ENCODE data around the gene PGS1.

Gene PGS1

DNA sequence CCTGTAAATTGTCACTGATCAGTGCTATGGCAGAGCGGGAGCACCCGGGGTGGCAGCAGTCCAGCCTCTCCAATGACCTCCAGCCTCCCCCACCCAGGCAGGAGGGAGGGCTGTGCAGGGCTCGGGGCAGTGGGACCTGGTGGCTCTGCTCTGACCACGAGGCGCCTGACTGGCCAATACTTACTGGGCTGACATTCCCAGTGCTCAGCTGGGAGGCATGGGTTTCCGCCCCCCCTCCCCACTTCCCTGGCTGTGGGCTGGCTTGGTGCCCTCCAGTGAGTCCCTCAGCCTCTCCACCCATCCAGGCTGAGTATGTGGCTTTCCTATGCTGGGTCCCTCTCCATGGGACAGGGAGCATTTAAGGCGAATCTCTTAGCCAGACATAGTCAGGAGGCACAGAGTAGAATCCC is 21.3 kb upstream of the PGS1 start:
- Mint-ChIP-seq H3K4me3 (peak overlapping the region; percentile 89), H3K27me3 (no peaks in the 10 kb centered on the region), H3K27ac (peak overlapping the region; percentile 89), H3K4me1 (peaks cover 63% of the 10 kb centered on the region), H3K9me3 (no peaks in the 10 kb centered on the region), H3K36me3 (peaks cover 25% of the 10 kb centered on the region)
- ATAC-seq, result no peak

DNA sequence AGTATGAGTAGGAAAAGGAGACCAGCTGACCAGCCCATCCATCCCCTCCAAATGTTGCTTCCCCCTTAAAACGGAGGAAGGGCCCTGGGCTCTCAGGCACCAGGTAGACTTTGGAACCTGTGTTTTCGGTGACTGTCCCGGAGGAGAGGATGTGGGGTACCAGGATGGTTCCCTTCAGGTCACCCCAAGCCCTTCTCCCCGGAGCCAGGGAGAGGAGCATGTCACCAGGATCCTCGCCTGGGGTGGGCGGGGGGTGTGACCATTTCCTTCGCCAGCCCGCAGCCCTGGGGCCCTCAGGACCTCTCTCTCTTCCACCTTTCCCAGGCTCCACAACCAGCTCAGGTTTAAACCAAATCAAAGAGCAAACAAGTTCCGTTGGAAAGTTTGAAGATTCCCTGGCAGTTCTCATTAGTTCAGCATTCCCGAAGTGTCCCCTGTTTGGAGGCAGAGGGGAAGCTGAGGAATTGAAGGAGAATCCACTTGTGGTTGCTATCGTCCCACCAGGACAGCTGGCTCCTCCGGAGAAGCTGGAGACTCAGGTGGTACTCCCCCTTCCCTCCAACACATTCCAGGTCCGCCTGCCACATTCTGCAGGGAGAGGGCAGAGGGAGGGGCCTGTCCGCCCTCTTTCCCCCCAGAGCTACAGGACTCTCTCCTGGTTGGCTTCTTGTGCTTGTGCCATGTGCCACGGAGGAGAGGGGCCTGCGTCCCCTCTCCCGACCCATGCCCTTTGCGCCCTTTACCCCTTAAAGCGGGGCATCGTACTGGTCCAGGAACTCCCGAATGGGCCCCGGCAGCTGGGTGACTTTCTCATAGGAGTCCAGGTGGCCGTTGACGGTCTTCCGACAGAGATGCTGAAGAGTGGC is 20.5 kb upstream of the PGS1 start:
- ATAC-seq, result no peak

DNA sequence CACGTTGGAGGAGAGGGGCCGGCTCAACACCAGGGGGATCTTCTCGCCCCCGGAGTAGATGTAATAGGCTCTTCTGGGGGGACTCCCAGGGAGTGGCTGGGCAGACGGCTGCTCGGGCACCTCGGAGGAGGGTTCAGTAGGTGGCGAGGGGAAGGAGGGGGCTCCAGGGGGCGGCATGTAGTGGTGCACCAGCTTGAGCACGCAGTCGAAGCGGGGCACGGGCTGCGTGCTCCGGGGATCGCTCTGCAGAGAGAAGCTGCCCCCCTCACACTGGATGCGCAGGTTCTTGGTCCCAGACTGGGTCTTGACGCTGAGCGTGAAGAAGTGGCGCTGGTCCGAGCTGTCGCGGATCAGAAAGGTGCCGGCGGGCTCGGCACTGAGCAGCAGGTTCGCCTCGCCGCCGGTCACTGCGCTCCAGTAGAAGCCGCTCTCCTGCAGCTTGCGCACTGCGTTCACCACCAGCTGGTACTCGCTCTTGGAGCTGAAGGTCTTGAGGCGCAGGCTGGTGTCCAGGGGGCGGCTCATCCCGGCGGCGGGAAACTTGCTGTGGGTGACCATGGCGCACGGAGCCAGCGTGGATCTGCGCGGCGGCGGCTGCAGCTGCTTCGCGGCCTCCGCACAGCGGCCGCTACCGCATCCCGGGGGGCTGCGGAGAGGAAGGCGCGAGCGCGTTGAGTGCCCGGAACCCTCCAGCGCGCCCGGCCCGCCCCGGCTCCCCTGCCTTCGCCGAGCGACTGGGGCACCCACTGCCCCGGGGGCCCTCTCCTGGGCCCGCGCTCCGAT is 19.7 kb upstream of the PGS1 start:
- ATAC-seq, result no peak
- peak overlapping the region; percentile 89 for H3K4me3 Mint-ChIP-seq
- H3K27me3 Mint-ChIP-seq, result no peaks in the 10 kb centered on the region
- H3K4me1 Mint-ChIP-seq, result peaks cover 52% of the 10 kb centered on the region
- no peaks in the 10 kb centered on the region for H3K9me3 Mint-ChIP-seq
- peaks cover 25% of the 10 kb centered on the region for H3K36me3 Mint-ChIP-seq
- H3K27ac Mint-ChIP-seq, result peak overlapping the region; percentile 89

More for the DNA sequence above, 20.5 kb upstream of the PGS1 start:
- H3K36me3 Mint-ChIP-seq, result peaks cover 25% of the 10 kb centered on the region
- peaks cover 60% of the 10 kb centered on the region for H3K4me1 Mint-ChIP-seq
- H3K27ac Mint-ChIP-seq, result peak overlapping the region; percentile 89
- H3K9me3 Mint-ChIP-seq, result no peaks in the 10 kb centered on the region
- H3K27me3 Mint-ChIP-seq, result no peaks in the 10 kb centered on the region
- H3K4me3 Mint-ChIP-seq, result peak overlapping the region; percentile 89

DNA sequence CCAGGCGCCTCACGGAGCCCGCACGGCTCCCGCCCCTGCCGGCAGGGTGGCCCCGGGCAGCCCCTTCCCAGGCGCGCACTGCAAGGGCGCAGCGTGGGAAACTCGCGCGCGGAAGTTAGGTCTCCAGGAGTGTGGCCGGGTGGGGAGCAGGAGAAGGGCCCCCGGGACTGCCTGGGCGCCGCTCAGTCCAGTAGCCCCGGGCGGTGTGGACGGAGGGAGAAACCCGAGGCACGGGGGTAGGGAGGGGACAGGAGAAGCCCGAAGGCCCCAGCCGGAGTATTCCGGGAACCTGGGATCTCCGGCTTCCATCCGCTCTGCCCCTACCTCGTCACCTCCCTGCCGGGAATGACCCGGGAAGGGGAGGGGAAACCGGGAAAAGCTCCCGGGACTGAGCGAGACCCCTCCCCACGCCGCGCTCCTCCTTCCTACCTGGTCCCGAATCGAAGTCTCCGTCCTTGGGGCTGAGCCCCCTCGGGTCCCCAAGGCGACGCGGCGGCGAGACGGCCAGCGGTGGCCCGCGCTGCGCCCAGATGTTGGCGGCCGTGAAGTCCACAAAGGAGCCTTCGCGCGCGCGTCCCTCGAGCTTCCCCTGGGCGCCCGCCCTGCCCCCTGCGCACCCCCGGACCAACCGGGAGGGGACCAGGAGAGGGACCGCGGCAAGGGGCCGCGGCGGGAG is 19.0 kb upstream of the PGS1 start:
- no peaks in the 10 kb centered on the region for H3K27me3 Mint-ChIP-seq
- H3K27ac Mint-ChIP-seq, result peak overlapping the region; percentile 89
- H3K36me3 Mint-ChIP-seq, result peaks cover 25% of the 10 kb centered on the region
- no peak for ATAC-seq
- peak overlapping the region; percentile 89 for H3K4me3 Mint-ChIP-seq
- H3K9me3 Mint-ChIP-seq, result no peaks in the 10 kb centered on the region
- peaks cover 51% of the 10 kb centered on the region for H3K4me1 Mint-ChIP-seq

DNA sequence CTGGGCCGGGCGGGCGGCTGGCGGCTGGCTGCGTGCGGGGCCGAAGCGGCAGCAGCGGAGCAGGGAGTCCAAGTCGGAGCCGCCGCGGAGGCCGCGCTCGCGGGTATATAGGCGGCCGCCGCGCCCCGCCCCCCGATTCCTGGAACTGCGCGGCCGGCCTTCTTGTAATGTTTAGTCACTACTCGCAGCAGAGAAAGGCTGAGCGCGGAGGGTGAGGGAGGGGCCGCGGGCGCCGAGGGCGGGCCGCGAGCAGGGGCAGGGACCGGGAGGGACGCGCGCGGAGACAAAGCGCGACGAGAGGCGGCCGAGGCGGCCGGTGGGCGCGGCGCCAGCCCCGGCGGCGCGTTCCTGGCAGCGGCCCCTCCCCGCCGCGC is 18.5 kb upstream of the PGS1 start, which contains the start of gene SOCS3:
Gene SOCS3 (minus strand): TSS at position 81 of the 374 bp plus-strand sequence. CDS start 982 bp downstream, outside the sequence.
- peak; percentile 85 for ATAC-seq
- Mint-ChIP-seq H3K4me3 (peak within 1 kb of the TSS; percentile 89), H3K36me3 (peaks cover 25% of the 10 kb centered on the region), H3K27ac (peak within 1 kb of the TSS; percentile 89), H3K9me3 (no peaks in the 10 kb centered on the region), H3K4me1 (peaks cover 53% of the 10 kb centered on the region), H3K27me3 (no peaks in the 10 kb centered on the region)

DNA sequence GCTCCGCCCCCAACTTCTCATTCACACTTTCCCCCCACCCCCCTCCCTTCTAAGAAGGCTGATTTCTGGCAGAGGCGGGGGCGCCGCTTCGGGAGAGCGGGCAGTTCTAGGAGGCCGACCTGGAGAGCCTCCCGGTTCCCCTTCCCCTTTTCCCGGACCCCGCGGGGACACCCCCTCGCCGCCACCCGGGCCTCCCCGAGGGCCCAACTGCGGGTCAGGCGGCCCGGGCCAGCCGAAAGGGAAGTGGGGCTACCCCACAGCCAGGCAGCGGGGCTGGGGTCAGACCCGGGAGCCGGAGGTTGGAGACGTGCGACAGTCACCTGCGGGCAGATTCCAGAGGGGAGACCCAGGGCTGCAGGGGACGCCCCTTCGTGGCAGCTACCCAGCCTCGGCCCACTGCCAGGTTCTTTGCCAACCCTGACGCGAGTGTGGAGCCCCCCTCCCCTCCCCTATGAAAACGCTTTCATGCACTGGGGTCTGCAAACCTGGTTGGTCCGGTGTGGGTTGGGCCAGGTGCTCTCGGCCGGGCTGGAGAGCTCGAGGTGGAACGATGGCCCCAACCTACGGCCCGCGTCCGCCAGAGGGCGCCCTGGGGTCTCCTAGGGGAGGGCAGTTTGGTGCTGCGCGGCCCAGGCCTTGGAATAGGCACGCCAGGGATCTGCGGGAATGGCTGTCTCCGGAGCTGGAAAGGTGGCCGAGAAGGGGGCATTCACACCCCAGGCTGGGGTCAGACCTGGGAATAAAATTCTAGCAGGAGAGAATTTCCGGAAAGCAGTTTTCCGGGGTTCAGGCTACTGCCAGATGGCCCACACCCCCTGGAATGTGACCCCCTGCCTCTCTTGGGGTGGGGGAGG is 17.9 kb upstream of the PGS1 start:
- ATAC-seq, result peak; percentile 66
- peaks cover 53% of the 10 kb centered on the region for H3K4me1 Mint-ChIP-seq
- peak overlapping the region; percentile 67 for H3K27ac Mint-ChIP-seq
- H3K36me3 Mint-ChIP-seq, result peaks cover 25% of the 10 kb centered on the region
- H3K9me3 Mint-ChIP-seq, result no peaks in the 10 kb centered on the region
- no peaks in the 10 kb centered on the region for H3K27me3 Mint-ChIP-seq
- peak overlapping the region; percentile 84 for H3K4me3 Mint-ChIP-seq

DNA sequence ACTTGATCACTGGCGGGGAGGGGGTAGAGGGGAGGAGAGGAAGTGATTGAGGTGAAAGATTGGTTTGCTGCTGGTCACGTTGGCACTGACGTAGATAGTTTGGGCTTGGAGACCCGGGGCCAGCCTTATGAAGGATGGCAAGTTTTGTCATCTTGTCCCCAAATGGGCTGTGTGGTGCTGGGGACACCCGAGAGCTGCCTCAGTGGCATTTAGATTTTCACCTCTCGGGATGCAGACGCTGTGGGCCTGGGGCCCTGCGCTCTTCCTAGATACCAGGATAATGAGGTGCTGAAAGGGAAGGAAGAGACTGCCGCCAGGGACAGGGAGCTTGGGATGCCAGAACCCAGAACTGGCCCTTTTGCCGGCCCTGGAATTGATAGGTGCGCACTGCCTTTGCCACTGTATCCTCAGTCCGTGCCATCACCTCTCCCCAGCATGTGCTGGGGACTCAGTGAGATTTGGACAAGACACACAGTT is 17.2 kb upstream of the PGS1 start:
- Mint-ChIP-seq H3K4me1 (peaks cover 53% of the 10 kb centered on the region), H3K4me3 (peak overlapping the region; percentile 84), H3K9me3 (no peaks in the 10 kb centered on the region), H3K36me3 (peaks cover 25% of the 10 kb centered on the region), H3K27me3 (peaks cover 6% of the 10 kb centered on the region), H3K27ac (peak overlapping the region; percentile 67)
- no peak for ATAC-seq

DNA sequence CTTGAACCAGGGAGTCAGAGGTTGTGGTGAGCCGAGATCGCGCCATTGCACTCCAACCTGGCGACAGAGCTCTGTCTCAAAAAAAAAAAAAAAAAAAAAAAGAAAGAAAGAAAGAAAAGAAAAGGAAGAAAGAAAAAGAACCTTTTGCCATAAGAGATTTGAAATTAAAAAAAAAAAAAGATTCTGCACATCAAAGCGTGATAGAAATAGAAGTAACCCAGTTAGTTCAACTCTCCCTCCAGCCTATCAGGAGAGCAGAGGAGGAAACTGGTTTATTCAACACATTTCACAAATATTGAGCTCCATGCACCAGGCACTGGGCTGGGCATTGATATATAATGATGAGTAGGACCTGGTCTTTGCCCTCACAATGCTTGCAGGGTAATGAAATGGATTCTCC is 16.2 kb upstream of the PGS1 start:
- H3K36me3 Mint-ChIP-seq, result peaks cover 17% of the 10 kb centered on the region
- no peaks in the 10 kb centered on the region for H3K9me3 Mint-ChIP-seq
- ATAC-seq, result no peak
- H3K27me3 Mint-ChIP-seq, result peaks cover 13% of the 10 kb centered on the region
- H3K4me1 Mint-ChIP-seq, result peaks cover 53% of the 10 kb centered on the region
- no peak overlapping the region for H3K27ac Mint-ChIP-seq
- H3K4me3 Mint-ChIP-seq, result no peak overlapping the region

DNA sequence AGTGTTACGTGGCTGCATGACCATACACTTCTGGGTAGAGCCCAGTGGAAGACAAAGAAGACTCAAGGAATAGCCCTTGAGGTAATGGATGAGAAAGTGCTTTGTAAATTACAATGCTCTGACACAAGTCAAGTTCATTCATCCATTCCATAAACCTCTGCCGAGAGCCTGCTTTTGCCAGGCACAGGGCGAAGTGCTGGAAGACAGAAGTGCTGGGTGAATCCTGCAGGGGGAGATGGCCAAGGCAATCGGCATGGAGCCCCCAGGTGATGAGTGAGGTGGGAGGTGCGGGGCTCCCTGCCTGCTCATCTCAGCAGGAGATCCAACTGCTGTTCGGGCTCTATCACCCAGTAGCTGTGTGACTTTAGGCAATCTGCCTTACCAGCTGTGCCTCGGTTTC is 15.8 kb upstream of the PGS1 start:
- no peak for ATAC-seq
- Mint-ChIP-seq H3K36me3 (peaks cover 13% of the 10 kb centered on the region), H3K9me3 (no peaks in the 10 kb centered on the region), H3K27me3 (peaks cover 13% of the 10 kb centered on the region), H3K4me3 (no peak overlapping the region), H3K27ac (no peak overlapping the region), H3K4me1 (peaks cover 49% of the 10 kb centered on the region)

DNA sequence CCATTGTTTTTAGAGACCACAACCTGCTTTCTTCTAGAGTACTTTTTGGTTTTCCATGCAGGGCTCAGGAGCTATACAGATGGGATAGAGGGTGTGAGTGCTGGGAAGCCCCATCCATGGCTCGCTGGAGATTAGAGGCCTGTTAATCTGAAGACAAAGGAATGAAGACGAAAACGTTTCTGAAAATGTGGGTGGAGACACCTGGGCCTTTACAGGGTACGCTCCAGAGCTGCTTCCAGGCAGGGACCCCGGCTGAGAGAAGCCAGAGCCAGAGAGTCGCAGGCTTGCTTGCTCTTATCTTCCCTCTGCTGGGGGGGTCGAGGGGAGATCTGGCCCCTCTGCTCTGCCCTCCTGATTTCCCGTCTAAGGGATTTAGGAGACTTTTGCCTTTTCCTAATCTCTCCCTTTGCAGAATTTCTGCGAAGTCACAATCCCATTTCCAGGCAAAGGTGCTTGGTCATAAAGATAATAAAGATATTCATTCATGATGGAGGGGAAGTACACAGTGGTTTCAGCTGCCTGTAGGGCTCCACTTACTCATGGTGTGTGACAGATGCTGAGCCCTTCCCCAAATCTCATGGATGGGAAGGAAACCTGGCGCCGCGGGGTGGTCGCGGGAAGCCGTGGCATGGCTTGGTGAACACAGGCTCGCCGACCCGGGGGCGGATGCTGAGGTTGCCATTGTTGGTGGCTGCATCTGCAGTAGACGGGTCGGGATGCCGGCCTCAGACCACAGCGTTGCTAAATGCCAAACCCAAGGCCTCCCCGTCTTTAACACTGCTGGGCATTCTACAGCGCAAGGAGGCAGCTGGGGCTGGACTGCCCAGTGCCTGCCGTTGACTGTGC is 13.8 kb upstream of the PGS1 start:
- peak overlapping the region; percentile 17 for H3K27ac Mint-ChIP-seq
- no peak overlapping the region for H3K4me3 Mint-ChIP-seq
- H3K4me1 Mint-ChIP-seq, result peaks cover 39% of the 10 kb centered on the region
- H3K27me3 Mint-ChIP-seq, result peaks cover 13% of the 10 kb centered on the region
- no peak for ATAC-seq
- no peaks in the 10 kb centered on the region for H3K9me3 Mint-ChIP-seq
- H3K36me3 Mint-ChIP-seq, result no peaks in the 10 kb centered on the region

DNA sequence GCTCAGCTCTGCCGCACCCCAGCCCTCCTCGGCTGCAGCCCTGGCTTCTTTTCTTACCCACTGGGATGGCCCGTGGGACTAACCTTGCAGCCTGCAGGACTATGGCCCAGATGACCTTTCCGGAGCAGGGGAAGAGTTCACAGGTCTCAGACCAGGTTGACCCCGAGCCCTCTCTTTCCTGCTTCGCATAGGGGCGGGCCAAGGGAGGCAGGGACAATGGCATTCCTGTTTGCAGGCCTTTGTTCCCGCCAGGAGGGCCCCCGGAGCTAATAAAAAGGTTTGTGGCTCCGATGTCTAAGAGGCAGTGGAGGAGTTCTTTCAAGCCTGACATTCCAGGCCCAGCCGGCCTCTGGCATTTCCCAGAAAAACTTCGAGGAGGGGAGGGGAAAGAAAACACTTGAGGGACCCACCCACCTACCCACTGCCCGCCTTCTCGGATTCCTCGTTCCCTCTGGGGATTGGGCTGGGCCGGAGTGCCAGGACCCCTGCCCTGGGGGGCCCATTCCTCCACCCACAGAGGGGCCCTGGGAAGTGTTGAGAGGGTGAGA is 12.8 kb upstream of the PGS1 start:
- no peaks in the 10 kb centered on the region for H3K9me3 Mint-ChIP-seq
- no peak overlapping the region for H3K4me3 Mint-ChIP-seq
- peak overlapping the region; percentile 59 for H3K27ac Mint-ChIP-seq
- H3K36me3 Mint-ChIP-seq, result no peaks in the 10 kb centered on the region
- ATAC-seq, result no peak
- H3K27me3 Mint-ChIP-seq, result peaks cover 13% of the 10 kb centered on the region
- H3K4me1 Mint-ChIP-seq, result peaks cover 37% of the 10 kb centered on the region

DNA sequence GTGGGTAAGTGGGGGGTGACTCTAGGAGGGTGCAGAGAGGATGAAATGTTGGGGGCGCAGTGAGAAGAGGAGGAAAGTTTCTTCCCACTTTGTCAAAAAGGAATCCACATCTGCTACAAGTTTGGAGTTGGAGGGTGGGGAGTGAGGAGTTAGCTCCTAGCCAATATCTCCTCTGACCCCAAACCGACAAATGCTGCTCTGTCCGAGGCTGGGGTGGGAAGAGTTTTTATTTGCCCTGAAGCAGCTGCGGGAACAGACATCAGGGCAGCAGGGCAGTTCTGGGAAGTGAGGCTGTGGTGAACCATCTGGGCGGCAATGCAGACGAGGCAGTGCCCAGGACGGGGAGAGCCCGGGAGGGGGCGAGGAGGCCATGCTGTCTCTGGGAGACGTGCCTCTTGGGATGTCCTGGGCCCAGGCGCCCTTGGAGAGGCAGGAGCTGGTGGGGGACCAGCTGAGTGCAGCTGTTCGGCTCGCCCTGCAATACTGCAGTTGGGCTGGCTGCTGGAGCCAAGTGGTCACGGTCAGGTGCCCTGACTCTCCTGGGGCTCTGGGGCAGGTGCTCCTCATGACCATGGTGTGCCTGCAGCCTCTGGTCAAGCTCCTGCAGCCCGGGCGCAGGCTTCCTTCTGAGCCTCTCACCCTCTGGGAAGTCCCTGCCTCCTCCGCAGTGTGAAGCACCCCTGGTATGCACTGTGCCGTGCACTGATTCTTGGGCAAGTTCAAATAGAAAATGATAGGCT is 12.2 kb upstream of the PGS1 start:
- Mint-ChIP-seq H3K27me3 (peaks cover 13% of the 10 kb centered on the region), H3K4me1 (peaks cover 32% of the 10 kb centered on the region), H3K27ac (peak overlapping the region; percentile 59), H3K9me3 (no peaks in the 10 kb centered on the region), H3K36me3 (no peaks in the 10 kb centered on the region), H3K4me3 (peak overlapping the region; percentile 24)
- ATAC-seq, result peak; percentile 71

DNA sequence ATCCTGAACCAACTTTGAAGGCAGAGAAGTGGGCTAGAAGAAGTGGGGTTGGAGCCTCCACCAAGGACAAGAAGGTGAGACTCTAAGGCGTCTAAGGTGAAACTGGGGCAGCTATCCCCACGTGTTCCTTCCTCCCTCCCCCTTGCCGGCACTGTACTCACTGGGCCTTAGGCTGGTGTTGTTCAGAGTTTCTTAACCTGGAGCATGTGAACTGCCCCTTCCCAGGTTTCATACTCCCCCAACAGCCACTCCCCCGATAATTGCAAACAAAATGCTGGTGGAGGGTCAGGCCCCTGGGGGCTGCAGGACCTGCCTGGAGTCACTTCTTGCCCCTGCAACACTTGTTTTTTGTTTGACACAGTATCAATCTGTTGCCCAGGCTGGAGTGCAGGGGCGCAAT is 11.3 kb upstream of the PGS1 start:
- H3K27ac Mint-ChIP-seq, result no peak overlapping the region
- H3K36me3 Mint-ChIP-seq, result no peaks in the 10 kb centered on the region
- H3K9me3 Mint-ChIP-seq, result no peaks in the 10 kb centered on the region
- peaks cover 13% of the 10 kb centered on the region for H3K27me3 Mint-ChIP-seq
- no peak overlapping the region for H3K4me3 Mint-ChIP-seq
- no peak for ATAC-seq
- peaks cover 32% of the 10 kb centered on the region for H3K4me1 Mint-ChIP-seq

Measured in stimulated activated memory B cell treated with anti-CD40 and anti-IgM and Interleukin-4, amounts not matched to agents 10 μg/mL and 1 μg/mL and 100 μg/mL, for 72 hours (primary cell).